Astrocyte (in vitro differentiated cells and primary cell): ENCODE results near the gene STIM1.

ENCODE experiments used
- EZH2 ChIP-seq: IDR thresholded peaks from 2 replicates; pipeline ENCODE4 v1.6.1; 2012; ENCODE audit warnings: mild to moderate bottlenecking, low read length, inconsistent platforms; ENCODE audit not compliant: insufficient read depth
- TF ChIP-seq, protein P1 (sequence below): IDR thresholded peaks from 2 replicates; pipeline ENCODE4 v1.5.1; 2011; ENCODE audit warnings: low read depth, mild to moderate bottlenecking, inconsistent platforms, low read length, moderate library complexity; ENCODE audit not compliant: insufficient read depth

DNA sequence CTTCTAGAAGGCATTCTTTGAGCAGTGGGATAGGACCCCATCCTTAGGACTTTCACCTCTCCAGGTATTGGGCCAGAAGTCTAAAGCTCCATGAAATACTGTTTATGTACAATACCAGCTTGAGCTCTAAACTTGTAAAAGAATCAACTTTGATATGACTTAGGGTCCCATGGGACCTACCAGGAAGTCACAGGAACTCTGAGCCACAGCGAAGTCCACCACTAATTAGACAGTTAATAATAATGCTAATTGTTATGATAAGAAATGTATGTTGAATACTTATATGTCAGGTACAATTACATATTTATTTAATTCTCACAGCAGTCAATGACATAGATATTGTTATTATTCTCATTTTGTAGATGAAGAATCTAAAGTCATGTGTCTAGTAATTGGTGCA is 35.3 kb downstream of the STIM1 start:
- TF ChIP-seq, protein P1, sequence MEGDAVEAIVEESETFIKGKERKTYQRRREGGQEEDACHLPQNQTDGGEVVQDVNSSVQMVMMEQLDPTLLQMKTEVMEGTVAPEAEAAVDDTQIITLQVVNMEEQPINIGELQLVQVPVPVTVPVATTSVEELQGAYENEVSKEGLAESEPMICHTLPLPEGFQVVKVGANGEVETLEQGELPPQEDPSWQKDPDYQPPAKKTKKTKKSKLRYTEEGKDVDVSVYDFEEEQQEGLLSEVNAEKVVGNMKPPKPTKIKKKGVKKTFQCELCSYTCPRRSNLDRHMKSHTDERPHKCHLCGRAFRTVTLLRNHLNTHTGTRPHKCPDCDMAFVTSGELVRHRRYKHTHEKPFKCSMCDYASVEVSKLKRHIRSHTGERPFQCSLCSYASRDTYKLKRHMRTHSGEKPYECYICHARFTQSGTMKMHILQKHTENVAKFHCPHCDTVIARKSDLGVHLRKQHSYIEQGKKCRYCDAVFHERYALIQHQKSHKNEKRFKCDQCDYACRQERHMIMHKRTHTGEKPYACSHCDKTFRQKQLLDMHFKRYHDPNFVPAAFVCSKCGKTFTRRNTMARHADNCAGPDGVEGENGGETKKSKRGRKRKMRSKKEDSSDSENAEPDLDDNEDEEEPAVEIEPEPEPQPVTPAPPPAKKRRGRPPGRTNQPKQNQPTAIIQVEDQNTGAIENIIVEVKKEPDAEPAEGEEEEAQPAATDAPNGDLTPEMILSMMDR, result no peak
- TF ChIP-seq EZH2, result no peak
